GM13976 (cell line): ENCODE measurements around the gene AQP5.
A peak's percentile ranks its signal among the peaks of the same experiment; 100 is the strongest.

Source experiments
- DNase-seq: peaks from one replicate; pipeline ENCODE4 v3.0.0; 2012; ENCODE audit warnings: low spot score
- CTCF ChIP-seq: IDR thresholded peaks from 2 replicates; pipeline ENCODE4 v1.5.1; 2012; ENCODE audit warnings: borderline replicate concordance, mild to moderate bottlenecking; ENCODE audit not compliant: insufficient read depth; ENCODE audit errors: extremely low read depth, missing control alignments, control extremely low read depth
- in situ Hi-C: fragments of 300-500 bp; cut with MboI; formaldehyde crosslinking; loops from one replicate; pipeline ENCODE4 v1.12.0; 2022; ENCODE audit warnings: low sequenced_read_pairs, mixed read lengths, inconsistent platforms; ENCODE audit not compliant: unreplicated experiment

Gene AQP5

GRCh38 chr12:49979016-49979586 lies 17.4 kb downstream of the AQP5 start:
- TF ChIP-seq CTCF = no peak
- DNase-seq = no peak
- in situ Hi-C loops = loop anchor here (10.0 kb wide), 1 partner anchor 76 kb away; the partner anchor contains the start of gene ASIC1

GRCh38 chr12:49979791-49980190 lies 18.1 kb downstream of the AQP5 start:
- TF ChIP-seq CTCF = no peak
- DNase-seq = peak; percentile 7
- in situ Hi-C loops = loop anchor here (10.0 kb wide), 1 partner anchor 75 kb away; the partner anchor contains the start of gene ASIC1

GRCh38 chr12:49980501-49981349 lies 19.1 kb downstream of the AQP5 start:
- no peak for DNase-seq
- in situ Hi-C loops = no loop called here
- no peak for TF ChIP-seq CTCF

- in situ Hi-C loops = no loop called here
- DNase-seq = no peak
- no peak for TF ChIP-seq CTCF
These were observed 20.8 kb downstream of the AQP5 start for GRCh38 chr12:49982246-49983087.

GRCh38 chr12:49983892-49984291 lies 22.2 kb downstream of the AQP5 start:
- in situ Hi-C loops = no loop called here
- TF ChIP-seq CTCF = no peak
- no peak for DNase-seq

GRCh38 chr12:49984476-49985359 lies 23.0 kb downstream of the AQP5 start:
- in situ Hi-C loops = no loop called here
- TF ChIP-seq CTCF = no peak
- DNase-seq = no peak
